ENCODE results near the gene TAL1.

Gene TAL1

DNA sequence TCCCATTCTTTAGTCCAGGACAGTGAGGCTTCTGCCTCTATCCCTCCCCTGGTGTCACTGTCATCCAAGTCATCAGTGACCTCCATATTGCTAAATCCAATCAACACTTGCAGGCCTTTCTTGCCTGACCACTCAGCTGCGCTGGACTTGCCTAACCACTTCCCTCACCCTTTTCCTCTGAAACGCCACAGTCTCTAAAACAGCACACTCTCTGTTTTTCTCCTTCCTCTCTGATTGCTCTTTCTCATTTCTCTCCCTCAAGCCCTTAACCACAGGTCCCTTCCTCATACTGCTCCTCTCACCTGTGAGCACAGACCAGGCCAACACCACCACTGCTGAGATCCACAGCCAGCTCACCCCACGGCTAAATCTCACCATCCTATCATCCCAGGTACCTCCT, 17.5 kb downstream of the TAL1 start:
- TF ChIP-seq PPARA (CRISPR knock-in tag; IDR thresholded peaks at IDR 0.05; ENCODE audit: borderline replicate concordance) = no peak
- no peak for TF ChIP-seq PATZ1 (CRISPR knock-in tag; IDR thresholded peaks at IDR 0.05; ENCODE audit: borderline replicate concordance)
- no peak for TF ChIP-seq ARNTL (CRISPR knock-in tag; IDR thresholded peaks at IDR 0.05; ENCODE audit: borderline replicate concordance, low read depth)
- TF ChIP-seq ISL1 (CRISPR knock-in tag; IDR thresholded peaks at IDR 0.05) = no peak
- no peak for TF ChIP-seq ZNF70 (CRISPR knock-in tag; IDR thresholded peaks at IDR 0.05)
- TF ChIP-seq, protein P1, sequence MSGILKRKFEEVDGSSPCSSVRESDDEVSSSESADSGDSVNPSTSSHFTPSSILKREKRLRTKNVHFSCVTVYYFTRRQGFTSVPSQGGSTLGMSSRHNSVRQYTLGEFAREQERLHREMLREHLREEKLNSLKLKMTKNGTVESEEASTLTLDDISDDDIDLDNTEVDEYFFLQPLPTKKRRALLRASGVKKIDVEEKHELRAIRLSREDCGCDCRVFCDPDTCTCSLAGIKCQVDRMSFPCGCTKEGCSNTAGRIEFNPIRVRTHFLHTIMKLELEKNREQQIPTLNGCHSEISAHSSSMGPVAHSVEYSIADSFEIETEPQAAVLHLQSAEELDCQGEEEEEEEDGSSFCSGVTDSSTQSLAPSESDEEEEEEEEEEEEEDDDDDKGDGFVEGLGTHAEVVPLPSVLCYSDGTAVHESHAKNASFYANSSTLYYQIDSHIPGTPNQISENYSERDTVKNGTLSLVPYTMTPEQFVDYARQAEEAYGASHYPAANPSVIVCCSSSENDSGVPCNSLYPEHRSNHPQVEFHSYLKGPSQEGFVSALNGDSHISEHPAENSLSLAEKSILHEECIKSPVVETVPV (CRISPR knock-in tag; IDR thresholded peaks at IDR 0.05) = no peak
- TF ChIP-seq, protein P2, sequence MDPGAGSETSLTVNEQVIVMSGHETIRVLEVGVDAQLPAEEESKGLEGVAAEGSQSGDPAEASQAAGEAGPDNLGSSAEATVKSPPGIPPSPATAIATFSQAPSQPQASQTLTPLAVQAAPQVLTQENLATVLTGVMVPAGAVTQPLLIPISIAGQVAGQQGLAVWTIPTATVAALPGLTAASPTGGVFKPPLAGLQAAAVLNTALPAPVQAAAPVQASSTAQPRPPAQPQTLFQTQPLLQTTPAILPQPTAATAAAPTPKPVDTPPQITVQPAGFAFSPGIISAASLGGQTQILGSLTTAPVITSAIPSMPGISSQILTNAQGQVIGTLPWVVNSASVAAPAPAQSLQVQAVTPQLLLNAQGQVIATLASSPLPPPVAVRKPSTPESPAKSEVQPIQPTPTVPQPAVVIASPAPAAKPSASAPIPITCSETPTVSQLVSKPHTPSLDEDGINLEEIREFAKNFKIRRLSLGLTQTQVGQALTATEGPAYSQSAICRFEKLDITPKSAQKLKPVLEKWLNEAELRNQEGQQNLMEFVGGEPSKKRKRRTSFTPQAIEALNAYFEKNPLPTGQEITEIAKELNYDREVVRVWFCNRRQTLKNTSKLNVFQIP (CRISPR knock-in tag; IDR thresholded peaks at IDR 0.05; ENCODE audit: borderline replicate concordance, low read depth) = no peak
- ATAC-seq = no peak

DNA sequence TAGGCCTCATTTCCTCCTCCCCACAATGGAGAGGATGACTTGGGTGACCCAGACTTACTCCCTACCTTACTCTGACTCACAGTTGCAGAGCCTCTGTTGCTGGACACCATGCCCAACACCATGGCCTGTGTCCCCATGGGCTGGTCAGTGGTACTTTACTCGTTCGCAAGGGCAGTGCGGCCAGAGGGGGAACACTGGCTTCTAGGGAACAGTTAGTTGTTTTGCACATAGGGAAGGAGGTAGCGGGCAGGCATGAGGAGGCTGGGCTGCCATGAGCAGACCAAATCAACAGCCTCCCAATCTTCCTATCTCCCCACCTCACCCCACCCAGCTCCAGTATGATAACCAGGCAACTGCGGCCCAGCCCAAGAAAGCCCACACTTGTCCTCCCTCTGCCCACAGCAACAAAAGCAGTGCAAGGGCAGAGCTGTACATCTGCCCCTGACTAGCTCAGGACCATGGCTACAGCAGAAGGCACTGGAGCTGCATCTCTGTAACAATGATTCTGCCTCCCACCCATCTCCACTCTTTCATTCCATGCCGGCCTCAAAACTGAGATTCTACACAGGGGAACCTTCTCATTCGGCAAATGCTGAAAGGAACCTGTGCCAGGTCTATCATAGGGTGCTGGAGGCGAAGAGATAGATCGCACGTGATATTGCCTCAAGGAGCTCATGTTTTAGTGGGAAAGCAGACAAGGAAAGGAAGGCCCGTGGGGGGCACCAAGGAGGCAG, 18.6 kb downstream of the TAL1 start:
- no peak for ATAC-seq
- TF ChIP-seq ZNF70 (CRISPR knock-in tag; IDR thresholded peaks at IDR 0.05) = no peak
- TF ChIP-seq TCF4 (CRISPR knock-in tag; IDR thresholded peaks at IDR 0.05; ENCODE audit: borderline replicate concordance) = no peak
- no peak for TF ChIP-seq RARB (CRISPR knock-in tag; IDR thresholded peaks at IDR 0.05)
- TF ChIP-seq PATZ1 (CRISPR knock-in tag; IDR thresholded peaks at IDR 0.05; ENCODE audit: borderline replicate concordance) = no peak

DNA sequence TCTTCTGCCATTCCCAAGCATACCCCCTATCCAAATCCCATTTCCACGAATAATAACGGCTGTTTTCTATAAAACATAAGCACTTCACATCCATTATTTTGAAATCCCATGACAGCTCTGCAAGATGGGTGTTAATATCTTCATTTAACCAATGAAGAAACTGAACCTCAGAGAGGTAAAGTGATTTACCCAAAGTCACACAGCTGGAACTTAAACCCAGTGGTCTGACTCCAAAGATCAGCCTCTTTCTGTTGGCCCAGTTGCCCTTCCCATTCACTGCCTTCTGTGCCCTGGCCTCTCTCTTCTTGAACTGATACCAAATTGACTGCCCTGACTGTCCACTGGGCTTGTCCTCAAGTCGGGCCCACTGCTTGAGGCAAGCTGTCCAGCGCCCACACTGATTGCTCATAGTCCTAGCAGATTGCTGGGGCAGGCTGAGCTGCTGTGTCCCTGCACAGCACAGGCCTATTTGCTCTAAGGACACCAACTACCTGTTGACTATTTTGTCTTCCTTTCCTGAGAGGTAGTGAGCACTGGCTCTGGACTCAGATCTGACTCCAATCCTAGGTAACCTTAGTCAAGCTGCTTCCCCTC, 19.3 kb downstream of the TAL1 start:
- no peak for ATAC-seq
- TF ChIP-seq BACH2 (CRISPR knock-in tag; IDR thresholded peaks at IDR 0.05; ENCODE audit: borderline replicate concordance) = no peak

DNA sequence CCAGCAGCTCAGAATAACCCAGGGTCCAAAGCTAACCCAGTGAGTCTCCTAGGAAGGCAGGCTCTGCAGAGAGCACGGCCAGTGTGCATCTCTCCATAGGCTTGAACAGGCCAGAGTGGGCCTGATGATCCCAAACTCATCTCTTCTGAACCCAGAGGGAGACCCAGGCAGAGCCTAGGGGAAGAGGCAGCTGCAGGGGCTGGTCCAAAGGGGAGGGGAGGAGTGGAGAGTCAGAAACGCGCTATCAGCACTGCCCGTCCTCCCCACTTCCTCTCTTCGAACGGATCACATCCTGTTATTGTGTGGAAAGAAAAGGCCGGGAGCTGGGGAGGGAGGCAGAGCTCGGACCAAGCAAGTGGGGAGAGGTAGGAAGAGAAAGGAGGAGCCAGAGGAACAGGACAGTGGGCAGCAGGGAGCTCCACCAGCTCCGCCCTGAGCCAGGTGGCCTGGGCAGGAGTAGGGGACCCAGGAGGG, 20.2 kb downstream of the TAL1 start:
- no peak for ATAC-seq
- no peak for TF ChIP-seq ZFP30 (CRISPR knock-in tag; IDR thresholded peaks at IDR 0.05)

DNA sequence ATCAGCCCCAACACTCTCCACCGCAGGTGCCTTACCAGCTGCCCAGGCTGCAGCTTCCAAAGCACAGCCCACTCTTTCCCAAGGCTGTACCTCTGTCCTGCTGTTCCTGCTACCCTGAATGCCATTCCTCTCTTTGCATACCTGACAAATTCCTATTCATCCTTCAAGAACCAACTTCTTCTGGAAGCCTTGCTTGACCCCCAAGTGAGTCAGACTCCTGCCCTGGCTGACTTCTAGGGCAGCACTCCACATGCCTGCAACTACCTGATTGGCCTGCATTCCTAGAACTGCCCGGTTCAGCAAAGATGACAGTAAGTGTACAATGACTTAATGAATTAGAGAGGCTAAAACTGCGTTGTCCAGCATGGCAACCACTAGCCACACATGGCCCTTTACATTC, 21.4 kb downstream of the TAL1 start:
- TF ChIP-seq SNAI2 (CRISPR knock-in tag; IDR thresholded peaks at IDR 0.05) (no peak), PPARA (CRISPR knock-in tag; IDR thresholded peaks at IDR 0.05; ENCODE audit: borderline replicate concordance) (no peak), ZNF565 (CRISPR knock-in tag; conservative IDR thresholded peaks at IDR 0.05; ENCODE audit: low read depth) (no peak), ZNF8 (CRISPR knock-in tag; IDR thresholded peaks at IDR 0.05) (no peak), ESRRG (CRISPR knock-in tag; IDR thresholded peaks at IDR 0.05) (no peak), RARB (CRISPR knock-in tag; IDR thresholded peaks at IDR 0.05) (no peak), ZFP3 (CRISPR knock-in tag; IDR thresholded peaks at IDR 0.05) (no peak), PATZ1 (CRISPR knock-in tag; IDR thresholded peaks at IDR 0.05; ENCODE audit: borderline replicate concordance) (no peak), ARNTL (CRISPR knock-in tag; IDR thresholded peaks at IDR 0.05; ENCODE audit: borderline replicate concordance, low read depth) (no peak)
- TF ChIP-seq, protein P2 (CRISPR knock-in tag; IDR thresholded peaks at IDR 0.05; ENCODE audit: borderline replicate concordance, low read depth) = no peak
- no peak for ATAC-seq
